Subcutaneous adipose tissue (tissue), 4 donors: Measurements from ENCODE around the gene RCAN2. TPM values are rescaled to one million over a fixed set of nuclear protein-coding genes. Genes with fewer than 3 reads are reported as not detected.

Experiments
- CTCF ChIP-seq: fragments of 450-650 bp; IDR thresholded peaks from one replicate; pipeline ENCODE4 v1.5.1; 2016; ENCODE audit warnings: low read depth, mild to moderate bottlenecking, control low read depth, antibody characterized with exemption, moderate library complexity
- total RNA-seq, 4 donors: library from RNA; depleted of rRNA; stranded (reverse); fragments of >200 nt; gene quantifications; one replicate each; pipeline ENCODE4 v1.1.0, GENCODE V29; 2016

RCAN2 gene
- 10 to 100 TPM in 3 of 4 donors, 1 to 10 TPM in 1; 8.8 to 17.2 (median 13.7) TPM for total RNA-seq

GRCh38 chr6:46491201-46491627, at the start of gene RCAN2:
RCAN2 (minus strand) TSS chr6:46491449.
- TF ChIP-seq CTCF = no peak

- TF ChIP-seq CTCF = no peak
Measured at GRCh38 chr6:46539866-46540265, 48.6 kb upstream of the RCAN2 start.

GRCh38 chr6:46538800-46539480, 47.7 kb upstream of the RCAN2 start:
- no peak for TF ChIP-seq CTCF

- TF ChIP-seq CTCF = no peak
Measured at GRCh38 chr6:46530896-46531295, 39.6 kb upstream of the RCAN2 start.

GRCh38 chr6:46528961-46529750, 37.9 kb upstream of the RCAN2 start:
- TF ChIP-seq CTCF = no peak

- TF ChIP-seq CTCF = no peak
Measured at GRCh38 chr6:46526607-46527006, 35.4 kb upstream of the RCAN2 start.

GRCh38 chr6:46525583-46525982, 34.3 kb upstream of the RCAN2 start:
- no peak for TF ChIP-seq CTCF
